ENCODE data around the gene TAF15. TPM values are rescaled to one million over a fixed set of nuclear protein-coding genes. Genes with fewer than 3 reads are reported as not detected.

Gene TAF15
- total and polyA plus RNA-seq, 10 of the 15 experiments (the other 5 are each of a cell fraction or from before 2014, with no cell fraction given) = 9.5 to 259 (median 40.4) TPM

DNA sequence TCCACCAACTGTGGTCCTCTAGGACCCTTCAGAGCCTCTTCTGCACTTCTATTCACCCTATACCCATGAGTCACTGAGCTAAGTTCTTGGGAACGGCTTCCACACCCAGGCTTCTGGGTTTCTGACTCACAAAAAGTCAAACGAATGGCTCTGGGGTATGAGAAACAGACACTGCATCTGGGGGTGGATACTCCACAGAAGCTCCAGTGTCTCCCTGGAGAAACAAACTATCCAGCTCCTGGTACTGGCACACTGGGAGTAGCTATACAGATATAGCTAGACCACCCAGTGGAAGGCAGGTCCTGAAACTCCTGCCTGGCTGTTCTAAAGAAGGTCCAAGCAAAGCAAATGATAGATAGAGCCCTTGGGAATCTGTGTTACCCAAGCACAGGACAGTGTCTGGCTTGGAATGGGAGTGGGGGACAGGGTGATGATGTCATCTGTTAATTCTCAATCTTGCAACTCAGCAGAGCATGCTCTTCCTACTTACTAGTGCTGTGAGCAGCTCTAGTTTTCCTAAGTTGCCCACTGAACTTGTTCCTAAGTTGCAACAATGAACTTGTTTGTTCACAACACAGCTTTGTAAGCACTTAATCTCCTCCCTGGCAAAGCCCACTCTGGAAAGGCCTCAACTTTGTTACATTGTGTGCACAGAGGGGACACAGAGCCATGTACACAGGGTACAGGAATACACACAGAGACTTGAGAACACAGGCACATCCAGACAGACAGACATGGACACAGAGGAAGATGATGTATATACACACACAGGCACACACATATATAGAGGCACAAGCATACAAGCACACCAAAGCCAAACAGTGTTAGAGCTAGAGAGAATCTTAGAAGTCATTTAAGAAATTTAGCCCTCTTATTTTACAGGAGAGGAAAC lies 20.6 kb upstream of the TAF15 start:
- ChIA-PET POLR2A (no interaction called here), RAD21 (ENCODE audit: unreplicated experiment) (no interaction called here), CTCF (interaction anchor here (2.2 kb wide), 1 partner anchor 25 kb away, joined by 7 read pairs; no protein-coding TSS in a partner anchor), SMC1A (ENCODE audit: uncharacterized antibody, unreplicated experiment) (interaction anchor here (1.2 kb wide), 1 partner anchor 25 kb away, joined by 3 read pairs; no protein-coding TSS in a partner anchor)
- H3K4me2 ChIP-seq (ENCODE audit: control insufficient read depth, insufficient read depth) = no peak overlapping the region
- no peak for ATAC-seq
- H2AFZ ChIP-seq (ENCODE audit: control insufficient read depth, low read depth, low read length) = no peak overlapping the region
- TF ChIP-seq, protein P1, sequence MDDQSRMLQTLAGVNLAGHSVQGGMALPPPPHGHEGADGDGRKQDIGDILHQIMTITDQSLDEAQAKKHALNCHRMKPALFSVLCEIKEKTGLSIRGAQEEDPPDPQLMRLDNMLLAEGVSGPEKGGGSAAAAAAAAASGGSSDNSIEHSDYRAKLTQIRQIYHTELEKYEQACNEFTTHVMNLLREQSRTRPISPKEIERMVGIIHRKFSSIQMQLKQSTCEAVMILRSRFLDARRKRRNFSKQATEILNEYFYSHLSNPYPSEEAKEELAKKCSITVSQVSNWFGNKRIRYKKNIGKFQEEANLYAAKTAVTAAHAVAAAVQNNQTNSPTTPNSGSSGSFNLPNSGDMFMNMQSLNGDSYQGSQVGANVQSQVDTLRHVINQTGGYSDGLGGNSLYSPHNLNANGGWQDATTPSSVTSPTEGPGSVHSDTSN (IDR thresholded peaks at IDR 0.05; ENCODE audit: insufficient replicate concordance, low read depth, low read length) = no peak
- no peak for TF ChIP-seq SMAD1 (IDR thresholded peaks at IDR 0.05; ENCODE audit: low read depth, partially characterized antibody)
- TF ChIP-seq STAT3 (IDR thresholded peaks at IDR 0.05; ENCODE audit: low read depth, low read length) = no peak
- no peak for TF ChIP-seq MTA2 (IDR thresholded peaks at IDR 0.05; ENCODE audit: low read depth)
- no peak for TF ChIP-seq RELA (IDR thresholded peaks at IDR 0.05; ENCODE audit: borderline replicate concordance, partially characterized antibody)
- no peak for TF ChIP-seq RFX5 (IDR thresholded peaks at IDR 0.05; ENCODE audit: low read depth, low read length)
- TF ChIP-seq BMI1 (IDR thresholded peaks at IDR 0.05; ENCODE audit: borderline replicate concordance) = no peak
- TF ChIP-seq MEF2A (IDR thresholded peaks at IDR 0.05; ENCODE audit: insufficient read depth, low read depth, low read length) = no peak
- TF ChIP-seq, protein P2, sequence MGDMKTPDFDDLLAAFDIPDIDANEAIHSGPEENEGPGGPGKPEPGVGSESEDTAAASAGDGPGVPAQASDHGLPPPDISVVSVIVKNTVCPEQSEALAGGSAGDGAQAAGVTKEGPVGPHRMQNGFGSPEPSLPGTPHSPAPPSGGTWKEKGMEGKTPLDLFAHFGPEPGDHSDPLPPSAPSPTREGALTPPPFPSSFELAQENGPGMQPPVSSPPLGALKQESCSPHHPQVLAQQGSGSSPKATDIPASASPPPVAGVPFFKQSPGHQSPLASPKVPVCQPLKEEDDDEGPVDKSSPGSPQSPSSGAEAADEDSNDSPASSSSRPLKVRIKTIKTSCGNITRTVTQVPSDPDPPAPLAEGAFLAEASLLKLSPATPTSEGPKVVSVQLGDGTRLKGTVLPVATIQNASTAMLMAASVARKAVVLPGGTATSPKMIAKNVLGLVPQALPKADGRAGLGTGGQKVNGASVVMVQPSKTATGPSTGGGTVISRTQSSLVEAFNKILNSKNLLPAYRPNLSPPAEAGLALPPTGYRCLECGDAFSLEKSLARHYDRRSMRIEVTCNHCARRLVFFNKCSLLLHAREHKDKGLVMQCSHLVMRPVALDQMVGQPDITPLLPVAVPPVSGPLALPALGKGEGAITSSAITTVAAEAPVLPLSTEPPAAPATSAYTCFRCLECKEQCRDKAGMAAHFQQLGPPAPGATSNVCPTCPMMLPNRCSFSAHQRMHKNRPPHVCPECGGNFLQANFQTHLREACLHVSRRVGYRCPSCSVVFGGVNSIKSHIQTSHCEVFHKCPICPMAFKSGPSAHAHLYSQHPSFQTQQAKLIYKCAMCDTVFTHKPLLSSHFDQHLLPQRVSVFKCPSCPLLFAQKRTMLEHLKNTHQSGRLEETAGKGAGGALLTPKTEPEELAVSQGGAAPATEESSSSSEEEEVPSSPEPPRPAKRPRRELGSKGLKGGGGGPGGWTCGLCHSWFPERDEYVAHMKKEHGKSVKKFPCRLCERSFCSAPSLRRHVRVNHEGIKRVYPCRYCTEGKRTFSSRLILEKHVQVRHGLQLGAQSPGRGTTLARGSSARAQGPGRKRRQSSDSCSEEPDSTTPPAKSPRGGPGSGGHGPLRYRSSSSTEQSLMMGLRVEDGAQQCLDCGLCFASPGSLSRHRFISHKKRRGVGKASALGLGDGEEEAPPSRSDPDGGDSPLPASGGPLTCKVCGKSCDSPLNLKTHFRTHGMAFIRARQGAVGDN (IDR thresholded peaks at IDR 0.05) = no peak
- TF ChIP-seq JUND (IDR thresholded peaks at IDR 0.05; ENCODE audit: low read depth, low read length) = no peak
- TF ChIP-seq, protein P3, sequence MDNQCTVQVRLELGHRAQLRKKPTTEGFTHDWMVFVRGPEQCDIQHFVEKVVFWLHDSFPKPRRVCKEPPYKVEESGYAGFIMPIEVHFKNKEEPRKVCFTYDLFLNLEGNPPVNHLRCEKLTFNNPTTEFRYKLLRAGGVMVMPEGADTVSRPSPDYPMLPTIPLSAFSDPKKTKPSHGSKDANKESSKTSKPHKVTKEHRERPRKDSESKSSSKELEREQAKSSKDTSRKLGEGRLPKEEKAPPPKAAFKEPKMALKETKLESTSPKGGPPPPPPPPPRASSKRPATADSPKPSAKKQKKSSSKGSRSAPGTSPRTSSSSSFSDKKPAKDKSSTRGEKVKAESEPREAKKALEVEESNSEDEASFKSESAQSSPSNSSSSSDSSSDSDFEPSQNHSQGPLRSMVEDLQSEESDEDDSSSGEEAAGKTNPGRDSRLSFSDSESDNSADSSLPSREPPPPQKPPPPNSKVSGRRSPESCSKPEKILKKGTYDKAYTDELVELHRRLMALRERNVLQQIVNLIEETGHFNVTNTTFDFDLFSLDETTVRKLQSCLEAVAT (IDR thresholded peaks at IDR 0.05) = no peak
- no peak for TF ChIP-seq POLR2A (IDR thresholded peaks at IDR 0.05; ENCODE audit: low read depth, low read length)
- TF ChIP-seq SPI1 (IDR thresholded peaks at IDR 0.05; ENCODE audit: borderline replicate concordance, insufficient read depth, low read depth, low read length) = no peak
- no peaks in the 10 kb centered on the region for H3K36me3 ChIP-seq (ENCODE audit: control insufficient read depth in 2 of 2, insufficient read depth in 2 of 2, low read length in 1 of 2)
- in situ Hi-C loops (cut with MboI) (no loop called here), intact Hi-C loops (cut with micrococcal nuclease; ENCODE audit: unreplicated experiment) (no loop called here)
- WGBS (ENCODE audit: insufficient coverage, insufficient replicate concordance, low lambda C conversion rate, missing lambda C conversion rate) = 15% methylated on average over 2 of the region's 2 CpGs
- FAIRE-seq = no peak
- no peak for DNase-seq (ENCODE audit: low read depth, low spot score)
- H3K27ac ChIP-seq (ENCODE audit: control insufficient read depth, insufficient read depth) = no peak overlapping the region
- H4K20me1 ChIP-seq (ENCODE audit: control insufficient read depth, insufficient read depth) = no peaks in the 10 kb centered on the region
- no peak overlapping the region for H3K9ac ChIP-seq (ENCODE audit: control insufficient read depth, insufficient read depth, low read length)
- H3K27me3 ChIP-seq (replicated peaks in 1 of 2; ENCODE audit: control insufficient read depth in 2 of 2, insufficient read depth in 2 of 2, low read length in 1 of 2) = peaks cover 2 to 8% of the 10 kb centered on the region in 2 experiments; a peak in 2 of 4 replicates
- H3K4me3 ChIP-seq = no peak overlapping the region
- no peaks in the 10 kb centered on the region for H3K9me3 ChIP-seq (replicated peaks; ENCODE audit: control insufficient read depth, insufficient read depth, low read length)
- no peaks in the 10 kb centered on the region for H3K4me1 ChIP-seq (ENCODE audit: control insufficient read depth, insufficient read depth, low read length)
- BruUV-seq (replicated peaks) = no TSS peak
- H3K79me2 ChIP-seq (ENCODE audit: control insufficient read depth, insufficient read depth, low read length) = no peaks in the 10 kb centered on the region

Measured in GM12878 (cell line).